T follicular helper cell (primary cell): Measurements from ENCODE around the gene MOCS1.

Source experiments
- DNase-seq: peaks from one replicate; pipeline ENCODE4 v3.0.0-alpha.2; 2020; ENCODE audit warnings: low read depth

MOCS1 gene

GRCh38 chr6:39924283-39924682 is 10.0 kb downstream of the MOCS1 start:
- no peak for DNase-seq

GRCh38 chr6:39923861-39924260 is 10.4 kb downstream of the MOCS1 start:
- DNase-seq: no peak

GRCh38 chr6:39923394-39923793 is 10.9 kb downstream of the MOCS1 start:
- DNase-seq: no peak

GRCh38 chr6:39922821-39923220 is 11.4 kb downstream of the MOCS1 start:
- DNase-seq: no peak

- DNase-seq: no peak
Measured at GRCh38 chr6:39920157-39920556, 14.1 kb downstream of the MOCS1 start.

- DNase-seq: no peak
Measured at GRCh38 chr6:39918831-39919230, 15.4 kb downstream of the MOCS1 start.

GRCh38 chr6:39917981-39918380 is 16.3 kb downstream of the MOCS1 start:
- DNase-seq: no peak

- no peak for DNase-seq
Measured at GRCh38 chr6:39917329-39917728, 16.9 kb downstream of the MOCS1 start.

GRCh38 chr6:39915866-39916265 is 18.4 kb downstream of the MOCS1 start:
- no peak for DNase-seq

GRCh38 chr6:39914239-39914638 is 20.0 kb downstream of the MOCS1 start:
- no peak for DNase-seq

- no peak for DNase-seq
Measured at GRCh38 chr6:39913391-39913916, 20.8 kb downstream of the MOCS1 start.

GRCh38 chr6:39912446-39912845 is 21.8 kb downstream of the MOCS1 start:
- no peak for DNase-seq

- no peak for DNase-seq
Measured at GRCh38 chr6:39911513-39912125, 22.6 kb downstream of the MOCS1 start.

- DNase-seq: no peak
Measured at GRCh38 chr6:39910744-39911143, 23.5 kb downstream of the MOCS1 start.

- no peak for DNase-seq
Measured at GRCh38 chr6:39910164-39910563, 24.1 kb downstream of the MOCS1 start.

- DNase-seq: no peak
Measured at GRCh38 chr6:39909701-39910100, 24.6 kb downstream of the MOCS1 start.

GRCh38 chr6:39908838-39909583 is 25.3 kb downstream of the MOCS1 start:
- no peak for DNase-seq

- DNase-seq: no peak
Measured at GRCh38 chr6:39907871-39908575, 26.2 kb downstream of the MOCS1 start.

GRCh38 chr6:39906318-39906761 is 27.9 kb downstream of the MOCS1 start:
- DNase-seq: no peak

GRCh38 chr6:39905640-39905975 is 28.7 kb downstream of the MOCS1 start:
- DNase-seq: no peak

GRCh38 chr6:39904946-39905639 is 29.2 kb downstream of the MOCS1 start:
- no peak for DNase-seq

- no peak for DNase-seq
Measured at GRCh38 chr6:39903656-39904055, 30.6 kb downstream of the MOCS1 start.
